Transverse colon (tissue), 4 donors: ENCODE data around the gene TCF19. TPM values are rescaled to one million over a fixed set of nuclear protein-coding genes. Genes with fewer than 3 reads are reported as not detected.
"Not testable (repeated sequence)": the region's sequence is repeated elsewhere in the genome, so short reads cannot be mapped to it uniquely, and the experiment has no call there.

Source experiments
- DNase-seq: peaks from one replicate; pipeline ENCODE4 v3.0.0-alpha.2; 2019
- H3K27ac ChIP-seq, 4 donors: fragments of 200-600 bp; sonication (generic); 2 replicates each; pipeline ENCODE4 v1.5.1; 2016 to 2018; ENCODE audit warnings: inconsistent platforms in 4 of 4
- H3K27me3 ChIP-seq: fragments of 200-600 bp; sonication (generic); 2 replicates; pipeline ENCODE4 v1.5.1; 2017; ENCODE audit warnings: inconsistent platforms
- H3K36me3 ChIP-seq, 4 donors: fragments of 200-600 bp; sonication (generic); 2 replicates each; pipeline ENCODE4 v1.5.1; 2017 to 2019; ENCODE audit warnings: inconsistent platforms in 4 of 4
- H3K4me1 ChIP-seq, 4 donors: fragments of 200-600 bp; sonication (generic); 2 replicates each; pipeline ENCODE4 v1.5.1; 2017 to 2020; ENCODE audit warnings: inconsistent platforms in 4 of 4
- H3K4me3 ChIP-seq, 4 donors: fragments of 200-600 bp; sonication (generic); 1 replicate in 1 of 4; 2 replicates in 3 of 4; pipeline versions ENCODE4 v1.5.1 to v1.6.1; 2017 to 2019; ENCODE audit warnings: inconsistent platforms in 4 of 4
- H3K9me3 ChIP-seq, 2 donors: fragments of 200-600 bp; sonication (generic); 2 replicates each; pipeline ENCODE4 v1.5.1; 2017 to 2019; ENCODE audit warnings: inconsistent platforms in 2 of 2
- CTCF ChIP-seq, 5 experiments: fragments of 200-600 bp in 3 of 5; fragments of 450-650 bp in 2 of 5; sonication (generic) in 3 of 5; IDR thresholded peaks; 1 replicate in 2 of 5; 2 replicates in 3 of 5; pipeline ENCODE4 v1.5.1; 2016 to 2017; ENCODE audit warnings: antibody characterized with exemption in 5 of 5, inconsistent platforms in 3 of 5, mild to moderate bottlenecking in 2 of 5, moderate library complexity in 1 of 5
- EP300 ChIP-seq: sonication (generic); formaldehyde crosslinking; IDR thresholded peaks from one replicate; pipeline ENCODE4 v1.6.1; 2017; ENCODE audit warnings: antibody characterized with exemption, low read depth
- POLR2A ChIP-seq: fragments of 450-650 bp; IDR thresholded peaks from one replicate; pipeline ENCODE4 v1.6.1; 2016; ENCODE audit warnings: antibody characterized with exemption, mild to moderate bottlenecking, moderate library complexity
- POLR2AphosphoS5 ChIP-seq, 3 donors: sonication (generic); formaldehyde crosslinking; IDR thresholded peaks; one replicate each; pipeline ENCODE4 v1.6.1; 2016; ENCODE audit warnings: antibody characterized with exemption in 3 of 3
- WGBS, 2 donors: methylation state at CpG; one replicate each; pipeline ENCODE4 v1.1.5; 2018; ENCODE audit warnings: low coverage in 1 of 2; 5-methylcytosine and 5-hydroxymethylcytosine counted together
- in situ Hi-C, 4 donors: fragments of 200-750 bp; cut with MboI; loops; one replicate each; pipeline versions ENCODE4 v1.15.0 to v1.15.1; 2017; ENCODE audit warnings: low sequenced_read_pairs in 3 of 4, low pct_ligation_motif_present in 1 of 4, low pct_unique_long_range_greater_than_20kb in 1 of 4
- intact Hi-C: fragments of 100-400 bp; cut with DNase I; formaldehyde crosslinking; loops from one replicate; pipeline ENCODE4 v1.15.1; 2023; ENCODE audit warnings: low total_unique reads
- total RNA-seq, 4 donors: library from RNA; depleted of rRNA; stranded (reverse); fragments of >200 nt; gene quantifications; one replicate each; pipeline ENCODE4 v1.1.0, GENCODE V29; 2016

The TCF19 gene
- total RNA-seq, 4 donors from 2014 or later: 1.6 to 5.2 (median 3.1) TPM

GRCh38 chr6:31179042-31179386 lies 20.6 kb downstream of the TCF19 start:
- no peaks in the 10 kb centered on the region for H3K9me3 ChIP-seq
- 21 to 55% methylated on average over 2 to 4 of the region's 4 CpGs for WGBS, 2 donors
- H3K4me1 ChIP-seq: peaks cover 4 to 17% (median 11%) of the 10 kb centered on the region in 4 donors
- H3K27ac ChIP-seq: peak overlapping the region; percentile 34 to 55 (median 46)
- peak; percentile 48 for DNase-seq
- no peaks in the 10 kb centered on the region for H3K36me3 ChIP-seq
- intact Hi-C loops: no loop called here
- in situ Hi-C loops: no loop called here
- TF ChIP-seq CTCF (IDR thresholded peaks at IDR 0.05) (no peak), EP300 (no peak), POLR2AphosphoS5 (IDR thresholded peaks at IDR 0.05) (no peak), POLR2A (no peak)
- no peaks in the 10 kb centered on the region for H3K27me3 ChIP-seq
- H3K4me3 ChIP-seq: no peak overlapping the region

- Histone ChIP-seq H3K27ac (peak overlapping the region in 1 of 4 donors; percentile 39), H3K4me3 (peak overlapping the region in 1 of 4 donors; percentile 3), H3K36me3 (no peaks in the 10 kb centered on the region), H3K4me1 (peaks cover 4 to 17% (median 11%) of the 10 kb centered on the region in 4 donors), H3K9me3 (no peaks in the 10 kb centered on the region), H3K27me3 (no peaks in the 10 kb centered on the region)
- no peak for TF ChIP-seq POLR2A
- no peak for TF ChIP-seq POLR2AphosphoS5 (IDR thresholded peaks at IDR 0.05)
- TF ChIP-seq CTCF (IDR thresholded peaks at IDR 0.05): no peak
- no peak for TF ChIP-seq EP300
- intact Hi-C loops: no loop called here
- no peak for DNase-seq
- 94 to 96% methylated on average over 2 to 8 of the region's 8 CpGs for whole genome bisulfite sequencing, 2 donors
- in situ Hi-C loops: no loop called here
These were observed 21.5 kb downstream of the TCF19 start for GRCh38 chr6:31179896-31180295.

GRCh38 chr6:31180500-31180899 lies 22.1 kb downstream of the TCF19 start:
- Histone ChIP-seq H3K27ac (peak overlapping the region in 1 of 4 donors; percentile 39), H3K9me3 (no peaks in the 10 kb centered on the region), H3K4me1 (peaks cover 4 to 17% (median 11%) of the 10 kb centered on the region in 4 donors), H3K4me3 (peak overlapping the region in 3 of 4 donors; percentile 3 to 21 (median 7)), H3K27me3 (no peaks in the 10 kb centered on the region), H3K36me3 (no peaks in the 10 kb centered on the region)
- intact Hi-C loops (no loop called here), in situ Hi-C loops (no loop called here)
- no peak for DNase-seq
- TF ChIP-seq CTCF (IDR thresholded peaks at IDR 0.05) (no peak), POLR2A (no peak), POLR2AphosphoS5 (IDR thresholded peaks at IDR 0.05) (no peak), EP300 (no peak)
- 93% methylated on average over 26 of the region's 26 CpGs; no CpG with 5 or more reads in 1 of the 2 donors for WGBS, 2 donors

GRCh38 chr6:31183287-31183686 lies 24.9 kb downstream of the TCF19 start:
- in situ Hi-C loops, intact Hi-C loops, DNase-seq, H3K27me3 ChIP-seq, H3K27ac ChIP-seq, H3K36me3 ChIP-seq, H3K9me3 ChIP-seq: not testable (repeated sequence)
- Histone ChIP-seq H3K4me1 (peaks cover 9 to 23% (median 15%) of the 10 kb centered on the region in 4 donors), H3K4me3 (peak overlapping the region in 1 of 4 donors; percentile 47)
- 90 to 93% methylated on average over 2 of the region's 2 CpGs for WGBS, 2 donors

- intact Hi-C loops, in situ Hi-C loops, H3K9me3 ChIP-seq, H3K27me3 ChIP-seq, DNase-seq, H3K36me3 ChIP-seq: not testable (repeated sequence)
- 71% methylated on average over 6 of the region's 6 CpGs; no CpG with 5 or more reads in 1 of the 2 donors for WGBS, 2 donors
- H3K4me1 ChIP-seq: peaks cover 7 to 21% (median 11%) of the 10 kb centered on the region in 4 donors
- peak overlapping the region in 2 of 4 donors; percentile 1 to 47 for H3K4me3 ChIP-seq
- H3K27ac ChIP-seq: peak overlapping the region in 1 of 4 donors; percentile 9
These were observed 25.5 kb downstream of the TCF19 start for GRCh38 chr6:31183859-31184258.

- DNase-seq, H3K36me3 ChIP-seq, intact Hi-C loops, H3K27me3 ChIP-seq, in situ Hi-C loops, H3K9me3 ChIP-seq: not testable (repeated sequence)
- 16 to 43% methylated on average over 3 to 4 of the region's 4 CpGs for WGBS, 2 donors
- peak overlapping the region; percentile 86 to 93 (median 90) for H3K27ac ChIP-seq
- peaks cover 0 to 10% (median 7%) of the 10 kb centered on the region in 4 donors for H3K4me1 ChIP-seq
- H3K4me3 ChIP-seq: peak overlapping the region; percentile 14 to 47 (median 32)
These were observed 27.3 kb downstream of the TCF19 start for GRCh38 chr6:31185695-31186051.
